HG03378 (cell line): ENCODE results near the gene KNCN.

Experiments used
- ATAC-seq: cut with Tn5 transposase; IDR thresholded peaks from one replicate; pipeline ENCODE4 v1.9.1; 2021; ENCODE audit warnings: mild to moderate bottlenecking, moderate library complexity; ENCODE audit not compliant: unreplicated experiment

Gene KNCN

GRCh38 chr1:46551597-46552095 is at the start of gene KNCN:
TSS of gene KNCN (minus strand) at chr1:46551647. CDS start at chr1:46551215, 432 bp downstream.
- no peak for ATAC-seq

- ATAC-seq: no peak
These were observed 47.9 kb upstream of the KNCN start for GRCh38 chr1:46599059-46599970.

- no peak for ATAC-seq
These were observed 45.4 kb upstream of the KNCN start for GRCh38 chr1:46596846-46597245.

- ATAC-seq: no peak
These were observed 44.6 kb upstream of the KNCN start for GRCh38 chr1:46596036-46596435.

GRCh38 chr1:46595127-46595526 is 43.7 kb upstream of the KNCN start:
- ATAC-seq: no peak

- ATAC-seq: no peak
These were observed 42.6 kb upstream of the KNCN start for GRCh38 chr1:46594063-46594462.

- no peak for ATAC-seq
These were observed 41.4 kb upstream of the KNCN start for GRCh38 chr1:46592823-46593222.

- no peak for ATAC-seq
These were observed 38.1 kb upstream of the KNCN start for GRCh38 chr1:46589529-46589928.

- no peak for ATAC-seq
These were observed 35.6 kb upstream of the KNCN start for GRCh38 chr1:46587069-46587468.

GRCh38 chr1:46585312-46585938 is 34.0 kb upstream of the KNCN start:
- ATAC-seq: no peak

GRCh38 chr1:46583494-46583893 is 32.0 kb upstream of the KNCN start:
- ATAC-seq: no peak

- no peak for ATAC-seq
These were observed 31.5 kb upstream of the KNCN start for GRCh38 chr1:46582972-46583371.

- ATAC-seq: no peak
These were observed 30.4 kb upstream of the KNCN start for GRCh38 chr1:46581681-46582455.

GRCh38 chr1:46580140-46580903 is 28.9 kb upstream of the KNCN start:
- ATAC-seq: no peak

GRCh38 chr1:46577671-46578070 is 26.2 kb upstream of the KNCN start:
- ATAC-seq: no peak

- ATAC-seq: no peak
These were observed 25.1 kb upstream of the KNCN start for GRCh38 chr1:46576596-46576995.

- no peak for ATAC-seq
These were observed 24.3 kb upstream of the KNCN start for GRCh38 chr1:46575778-46576177.

GRCh38 chr1:46575300-46575699 is 23.9 kb upstream of the KNCN start:
- no peak for ATAC-seq

GRCh38 chr1:46571691-46572225 is 20.3 kb upstream of the KNCN start:
- no peak for ATAC-seq
